Activated T-helper 1 cell treated with anti-CD3 and anti-CD28 coated beads, Interleukin-12 subunit alpha, Interleukin-12 subunit beta, Interleukin-2, Interleukin-4 antibody, amounts not matched to agents 30 ng/mL and 10 ng/mL and 1 ng/mL, durations not matched to agents 14 hours and 24 hours and 36 hours (primary cell): ENCODE measurements around the gene GPR142. TPM values are rescaled to one million over a fixed set of nuclear protein-coding genes. Genes with fewer than 3 reads are reported as not detected.
A peak's percentile ranks its signal among the peaks of the same experiment; 100 is the strongest.

ENCODE experiments used
- DNase-seq: peaks from one replicate; pipeline ENCODE4 v3.0.0; 2021; ENCODE audit warnings: low spot score
- H3K27ac Mint-ChIP-seq: one replicate; pipeline ENCODE4 v1.8.0; 2021; ENCODE audit warnings: mild to moderate bottlenecking, mixed read lengths
- H3K27me3 Mint-ChIP-seq: one replicate; pipeline ENCODE4 v1.8.0; 2022; ENCODE audit warnings: mild to moderate bottlenecking, moderate library complexity, mixed read lengths; ENCODE audit not compliant: insufficient read depth
- H3K36me3 Mint-ChIP-seq: one replicate; pipeline ENCODE4 v1.8.0; 2021; ENCODE audit warnings: low read depth, mixed read lengths
- H3K4me1 Mint-ChIP-seq: one replicate; pipeline ENCODE4 v1.8.0; 2021; ENCODE audit warnings: low read depth, mixed read lengths
- H3K4me3 Mint-ChIP-seq: one replicate; pipeline ENCODE4 v1.8.0; 2021; ENCODE audit warnings: mild to moderate bottlenecking, moderate library complexity, mixed read lengths
- H3K9me3 Mint-ChIP-seq: one replicate; pipeline ENCODE4 v1.8.0; 2021; ENCODE audit warnings: mixed read lengths
- intact Hi-C: fragments of 100-400 bp; cut with micrococcal nuclease; formaldehyde crosslinking; loops from one replicate; pipeline ENCODE4 v1.15.1; 2024
- total RNA-seq: library from RNA; stranded (reverse); gene quantifications from 2 replicates; pipeline ENCODE4 v1.2.3, GENCODE V29; 2022

GPR142 gene, protein sequence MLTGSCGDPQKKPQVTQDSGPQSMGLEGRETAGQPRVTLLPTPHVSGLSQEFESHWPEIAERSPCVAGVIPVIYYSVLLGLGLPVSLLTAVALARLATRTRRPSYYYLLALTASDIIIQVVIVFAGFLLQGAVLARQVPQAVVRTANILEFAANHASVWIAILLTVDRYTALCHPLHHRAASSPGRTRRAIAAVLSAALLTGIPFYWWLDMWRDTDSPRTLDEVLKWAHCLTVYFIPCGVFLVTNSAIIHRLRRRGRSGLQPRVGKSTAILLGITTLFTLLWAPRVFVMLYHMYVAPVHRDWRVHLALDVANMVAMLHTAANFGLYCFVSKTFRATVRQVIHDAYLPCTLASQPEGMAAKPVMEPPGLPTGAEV
- not detected in 2 replicates for total RNA-seq

DNA sequence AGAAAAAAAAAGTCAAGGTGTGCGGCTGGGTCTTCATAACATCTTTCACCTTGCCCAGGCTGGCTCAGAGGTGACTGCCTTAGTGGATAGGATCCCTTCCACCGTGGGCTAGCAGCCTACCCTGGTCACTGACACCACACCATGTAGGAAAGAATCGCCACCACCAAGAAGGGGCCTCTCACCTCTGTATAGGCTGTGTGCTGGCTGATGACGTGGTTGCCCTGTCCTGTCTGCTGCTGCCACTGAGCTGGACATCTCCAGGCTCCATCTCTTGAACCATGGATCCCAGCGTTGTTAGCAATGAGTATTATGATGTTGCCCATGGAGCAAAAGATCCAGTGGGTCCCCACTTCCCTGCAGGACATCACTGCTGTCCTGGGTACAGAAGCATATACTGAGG is at the start of gene GPR142:
TSS of gene GPR142 (plus strand) at position 301 of the 400 bp plus-strand sequence. CDS start 2,035 bp downstream, outside the sequence.
- H3K4me1 Mint-ChIP-seq: peaks cover 18% of the 10 kb centered on the region
- peaks cover 15% of the 10 kb centered on the region for H3K27me3 Mint-ChIP-seq
- intact Hi-C loops: loop anchor here (5.0 kb wide), 2 partner anchors 65 to 235 kb away; no protein-coding TSS in a partner anchor
- no peak within 1 kb of the TSS for H3K4me3 Mint-ChIP-seq
- H3K36me3 Mint-ChIP-seq: no peaks in the 10 kb centered on the region
- no peak within 1 kb of the TSS for H3K27ac Mint-ChIP-seq
- DNase-seq: no peak
- no peaks in the 10 kb centered on the region for H3K9me3 Mint-ChIP-seq

DNA sequence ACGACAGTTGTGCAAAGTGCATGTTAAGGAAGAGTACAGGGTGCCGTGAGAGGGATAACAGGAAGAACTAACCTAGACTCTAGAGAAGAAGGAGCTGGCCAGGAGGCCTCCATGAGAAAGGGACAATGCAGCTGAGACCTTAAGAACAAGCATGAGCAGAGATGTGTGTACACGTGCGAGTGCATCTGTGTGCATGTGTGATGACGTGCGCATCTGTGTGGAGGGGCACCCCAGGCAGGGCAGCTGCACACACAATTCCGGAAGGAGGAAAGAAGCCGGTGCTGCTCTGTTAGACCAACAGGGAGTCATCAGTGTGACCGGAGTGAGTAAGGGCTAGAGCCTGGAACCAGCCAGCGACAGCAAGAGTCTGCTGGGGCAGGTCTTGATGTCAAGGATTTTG is 48.9 kb upstream of the GPR142 start:
- intact Hi-C loops: no loop called here
- Mint-ChIP-seq H3K27ac (no peak overlapping the region), H3K9me3 (no peaks in the 10 kb centered on the region), H3K36me3 (no peaks in the 10 kb centered on the region), H3K4me3 (no peak overlapping the region), H3K4me1 (no peaks in the 10 kb centered on the region), H3K27me3 (peaks cover 15% of the 10 kb centered on the region)
- no peak for DNase-seq

DNA sequence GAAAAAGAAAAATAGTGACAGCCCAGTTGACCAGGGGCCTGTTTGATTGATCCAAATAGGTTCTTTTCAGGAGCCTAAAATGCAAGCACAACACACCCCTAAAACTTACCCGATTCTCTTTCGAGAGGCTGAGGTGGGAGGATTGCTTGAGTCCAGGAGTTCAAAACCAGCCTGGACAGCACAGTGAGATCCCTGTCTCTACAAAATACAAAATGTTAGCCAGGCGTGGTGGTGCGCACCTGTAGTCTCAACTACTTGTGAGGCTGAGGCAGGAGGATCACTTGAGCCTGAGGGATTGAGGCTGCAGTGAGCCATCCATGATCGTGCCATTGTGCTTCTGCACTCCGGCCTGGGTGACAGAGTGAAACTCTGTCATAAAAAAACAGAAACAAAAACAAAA is 42.8 kb upstream of the GPR142 start:
- Mint-ChIP-seq H3K9me3 (no peaks in the 10 kb centered on the region), H3K36me3 (no peaks in the 10 kb centered on the region), H3K4me1 (peaks cover 17% of the 10 kb centered on the region), H3K4me3 (no peak overlapping the region), H3K27me3 (peaks cover 41% of the 10 kb centered on the region), H3K27ac (no peak overlapping the region)
- DNase-seq: no peak
- intact Hi-C loops: no loop called here

DNA sequence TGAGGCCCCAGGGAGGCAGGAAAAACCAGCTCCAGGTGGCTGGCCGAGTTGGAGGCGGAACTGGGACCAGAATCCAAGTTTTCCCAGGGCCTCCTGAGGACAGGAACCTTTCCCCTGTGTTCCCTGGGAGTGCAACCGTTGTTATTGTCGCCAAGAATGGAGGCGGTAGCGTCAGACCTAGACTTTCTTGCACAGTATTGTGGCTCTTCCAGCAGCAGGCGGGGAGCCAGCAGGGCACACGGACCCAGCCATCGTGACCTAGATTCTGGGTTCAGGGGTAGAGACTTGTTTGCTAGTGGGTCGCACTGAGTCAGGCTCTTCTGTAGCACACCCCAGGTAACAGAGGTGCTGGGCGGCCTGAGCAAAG is 41.9 kb upstream of the GPR142 start:
- peaks cover 39% of the 10 kb centered on the region for H3K27me3 Mint-ChIP-seq
- H3K27ac Mint-ChIP-seq: no peak overlapping the region
- no peaks in the 10 kb centered on the region for H3K9me3 Mint-ChIP-seq
- DNase-seq: no peak
- H3K4me1 Mint-ChIP-seq: peaks cover 22% of the 10 kb centered on the region
- intact Hi-C loops: no loop called here
- H3K36me3 Mint-ChIP-seq: no peaks in the 10 kb centered on the region
- peak overlapping the region; percentile 58 for H3K4me3 Mint-ChIP-seq

DNA sequence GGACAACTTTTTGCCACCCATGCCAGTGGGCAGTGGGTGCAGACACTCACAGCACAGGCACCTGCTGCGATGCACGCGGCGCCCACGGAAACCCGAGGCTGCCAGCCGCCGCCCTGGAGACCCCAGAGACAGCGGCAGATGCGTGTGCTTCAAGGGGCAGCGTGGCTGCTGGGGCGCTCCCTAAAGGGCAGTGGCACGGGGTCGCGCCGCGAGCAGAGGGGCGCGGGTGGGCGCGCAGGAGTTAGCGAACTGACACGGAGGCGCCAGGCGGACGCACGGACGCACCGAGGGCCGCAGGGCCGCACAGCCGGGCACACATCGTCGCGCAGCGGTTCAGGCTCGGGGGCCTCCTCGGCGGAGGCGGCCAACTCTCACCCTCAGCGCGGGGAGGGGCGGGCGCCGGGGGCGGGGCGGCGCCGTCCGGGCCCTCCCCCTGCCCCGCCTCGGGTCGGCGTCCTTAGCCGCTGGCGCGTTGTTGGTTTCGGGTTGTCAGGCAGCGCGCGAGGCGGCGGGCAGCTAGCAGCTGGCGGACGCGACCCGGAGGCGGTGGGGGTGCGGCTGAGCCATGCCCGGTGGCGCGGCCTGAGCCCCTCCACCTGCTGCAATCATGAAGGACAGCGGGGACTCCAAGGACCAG is 41.4 kb upstream of the GPR142 start, which contains the start of gene KIF19:
TSS of gene KIF19 (plus strand) at position 484 of the 637 bp plus-strand sequence. CDS start at position 608, 124 bp downstream.
- Mint-ChIP-seq H3K4me3 (peak within 1 kb of the TSS; percentile 58), H3K36me3 (no peaks in the 10 kb centered on the region), H3K9me3 (no peaks in the 10 kb centered on the region), H3K27me3 (peaks cover 35% of the 10 kb centered on the region), H3K27ac (no peak within 1 kb of the TSS), H3K4me1 (peaks cover 22% of the 10 kb centered on the region)
- intact Hi-C loops: no loop called here
- DNase-seq: peak; percentile 55

DNA sequence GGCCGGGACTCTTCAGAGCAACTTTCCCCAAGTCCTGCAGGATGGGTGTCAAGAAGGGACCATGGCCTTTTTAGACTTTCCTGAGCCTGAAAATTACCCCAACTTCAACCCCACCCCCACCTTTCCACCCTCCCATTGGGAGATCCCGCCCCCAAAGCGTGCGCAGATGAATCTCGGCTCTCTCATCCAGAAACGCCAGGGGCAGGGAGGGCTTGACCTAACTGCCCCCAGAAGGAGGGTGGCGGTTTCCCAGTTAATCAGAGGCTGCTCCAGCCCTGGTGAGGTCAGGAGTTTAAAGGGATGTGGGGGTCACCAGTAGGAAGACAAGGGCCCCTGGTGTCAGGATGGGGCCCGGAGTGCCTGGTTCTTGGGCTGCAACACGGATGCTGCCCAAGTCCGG is 40.8 kb upstream of the GPR142 start:
- peak overlapping the region; percentile 39 for H3K4me3 Mint-ChIP-seq
- peaks cover 22% of the 10 kb centered on the region for H3K4me1 Mint-ChIP-seq
- no peaks in the 10 kb centered on the region for H3K9me3 Mint-ChIP-seq
- H3K27ac Mint-ChIP-seq: no peak overlapping the region
- DNase-seq: no peak
- intact Hi-C loops: no loop called here
- H3K36me3 Mint-ChIP-seq: no peaks in the 10 kb centered on the region
- H3K27me3 Mint-ChIP-seq: peaks cover 34% of the 10 kb centered on the region

DNA sequence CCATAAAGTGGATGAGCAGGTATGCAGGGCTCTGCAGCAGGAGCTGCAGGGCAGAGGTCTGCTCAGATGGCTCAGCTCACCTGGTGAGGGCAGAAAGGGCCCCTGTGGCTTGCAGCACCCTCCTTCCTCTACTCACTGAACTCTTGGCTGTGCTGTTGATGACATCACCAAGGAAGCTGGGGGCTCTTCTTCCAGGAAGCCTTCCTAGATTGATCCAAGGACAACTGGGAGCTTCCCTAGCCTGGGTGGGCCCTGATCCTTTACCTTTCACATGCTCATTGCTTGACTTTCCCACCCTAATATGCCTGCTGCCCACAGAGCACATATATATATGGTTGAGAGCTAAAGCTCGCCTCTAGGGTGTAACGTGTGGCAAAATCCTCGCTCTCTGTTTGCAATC is 38.8 kb upstream of the GPR142 start:
- Mint-ChIP-seq H3K9me3 (no peaks in the 10 kb centered on the region), H3K4me1 (peaks cover 22% of the 10 kb centered on the region), H3K27ac (no peak overlapping the region), H3K36me3 (no peaks in the 10 kb centered on the region), H3K27me3 (peaks cover 28% of the 10 kb centered on the region), H3K4me3 (no peak overlapping the region)
- no peak for DNase-seq
- intact Hi-C loops: no loop called here

DNA sequence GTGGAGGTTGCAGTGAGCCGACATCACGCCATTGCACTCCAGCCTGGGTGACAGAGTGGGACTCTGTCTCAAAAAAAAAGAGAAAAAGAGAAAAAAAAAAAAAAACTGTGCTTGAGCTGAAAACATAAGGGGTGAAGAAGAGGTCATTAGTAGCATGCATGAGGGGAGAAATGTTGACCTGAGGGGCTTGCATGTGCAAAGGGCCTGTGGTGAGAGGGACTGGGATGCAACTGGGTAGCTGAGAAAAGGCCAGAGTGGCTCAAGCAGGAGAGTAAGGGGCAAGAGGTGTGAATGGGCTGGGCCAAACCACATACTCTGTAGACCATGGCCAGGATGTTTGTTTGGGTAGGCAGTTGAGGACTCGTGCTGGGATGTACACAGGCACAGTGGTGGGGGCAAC is 37.9 kb upstream of the GPR142 start:
- intact Hi-C loops: no loop called here
- no peak for DNase-seq
- Mint-ChIP-seq H3K36me3 (no peaks in the 10 kb centered on the region), H3K27ac (no peak overlapping the region), H3K27me3 (peaks cover 22% of the 10 kb centered on the region), H3K4me3 (no peak overlapping the region), H3K4me1 (peaks cover 23% of the 10 kb centered on the region), H3K9me3 (no peaks in the 10 kb centered on the region)

DNA sequence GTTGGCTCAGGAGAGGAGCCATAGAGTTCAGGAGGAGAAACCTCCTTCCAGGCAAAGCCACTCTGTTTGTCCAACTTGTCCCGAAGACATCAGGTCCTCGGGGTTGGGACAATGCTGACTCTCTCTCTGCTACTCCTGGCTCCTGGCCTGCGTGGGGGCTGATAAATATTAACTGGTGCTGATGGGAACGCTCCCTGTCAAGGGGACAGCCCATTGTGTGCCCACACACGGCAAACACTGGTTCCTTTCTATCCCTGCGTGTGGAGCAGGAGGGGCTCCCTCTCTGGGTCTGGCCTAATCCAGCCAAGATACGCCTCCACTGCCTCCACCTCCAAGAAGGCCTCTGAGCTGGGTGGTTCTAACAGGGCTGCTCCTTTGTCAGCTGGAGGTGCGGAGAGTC is 36.9 kb upstream of the GPR142 start:
- Mint-ChIP-seq H3K9me3 (no peaks in the 10 kb centered on the region), H3K27me3 (peaks cover 11% of the 10 kb centered on the region), H3K4me3 (no peak overlapping the region), H3K4me1 (peaks cover 29% of the 10 kb centered on the region), H3K36me3 (no peaks in the 10 kb centered on the region), H3K27ac (no peak overlapping the region)
- no peak for DNase-seq
- intact Hi-C loops: no loop called here

DNA sequence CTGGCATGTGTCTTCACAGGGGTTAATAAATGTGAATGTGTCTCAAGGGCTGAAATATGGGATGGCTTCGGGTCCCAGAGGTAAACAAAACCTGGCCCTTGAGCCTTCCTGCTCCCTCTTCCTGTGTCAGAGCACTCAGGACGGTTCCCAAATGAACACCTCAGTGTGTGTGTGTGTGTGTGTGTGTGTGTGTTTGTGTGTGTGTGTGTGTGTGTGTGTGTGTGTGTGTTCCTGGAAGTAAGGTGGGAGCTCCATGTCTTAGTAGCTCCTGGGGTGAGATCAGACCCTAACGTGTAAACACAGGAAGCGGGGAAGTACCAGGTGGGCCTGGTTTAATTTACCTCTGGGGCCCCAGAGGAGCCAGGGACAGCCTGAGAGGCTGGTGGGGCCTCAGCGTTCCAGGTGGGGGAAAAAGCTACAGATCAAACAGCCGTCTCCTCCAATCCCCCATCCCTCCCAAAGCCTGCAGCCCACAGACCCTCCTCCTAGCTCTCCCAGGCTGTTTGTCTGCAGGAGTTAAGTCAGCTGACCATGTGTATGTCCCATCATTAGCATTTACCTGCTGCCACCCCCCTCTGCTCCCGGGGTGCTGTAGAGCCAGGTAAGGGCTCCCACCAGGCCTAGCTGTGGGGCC is 35.2 kb upstream of the GPR142 start:
- Mint-ChIP-seq H3K9me3 (no peaks in the 10 kb centered on the region), H3K27me3 (peaks cover 7% of the 10 kb centered on the region)
- intact Hi-C loops: no loop called here

DNA sequence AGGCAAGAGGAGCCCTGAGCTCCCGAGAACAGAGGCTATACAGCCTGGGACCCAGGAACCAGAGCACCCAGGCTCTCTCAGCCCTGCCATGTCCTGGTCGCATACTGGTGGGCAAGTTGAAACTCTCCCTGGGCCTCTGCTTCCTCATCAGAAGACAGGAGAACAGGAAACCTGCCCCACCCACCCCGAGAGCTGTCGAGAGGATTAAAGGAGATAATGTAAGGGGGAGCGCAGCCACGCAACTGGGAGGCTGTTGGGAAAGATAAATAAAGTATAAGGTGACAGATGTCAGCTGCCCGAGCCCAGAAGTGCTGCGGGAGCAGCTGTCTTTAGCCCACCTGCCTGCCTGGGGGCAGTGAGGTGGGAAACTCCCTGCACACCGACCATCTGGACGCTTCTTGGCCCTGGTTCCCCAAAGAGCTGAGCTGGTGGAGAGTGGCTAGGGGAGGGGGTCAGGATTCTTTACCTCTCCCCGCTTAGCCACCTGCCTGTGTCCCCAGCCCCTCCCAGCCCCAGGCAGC is 34.5 kb upstream of the GPR142 start:
- intact Hi-C loops: no loop called here
- Mint-ChIP-seq H3K27me3 (peaks cover 7% of the 10 kb centered on the region), H3K4me1 (peaks cover 23% of the 10 kb centered on the region), H3K4me3 (no peak overlapping the region), H3K27ac (no peak overlapping the region), H3K36me3 (no peaks in the 10 kb centered on the region), H3K9me3 (no peaks in the 10 kb centered on the region)
- no peak for DNase-seq

More for the DNA sequence above, 35.2 kb upstream of the GPR142 start:
- DNase-seq: no peak
- peaks cover 23% of the 10 kb centered on the region for H3K4me1 Mint-ChIP-seq
- no peak overlapping the region for H3K4me3 Mint-ChIP-seq
- no peaks in the 10 kb centered on the region for H3K36me3 Mint-ChIP-seq
- no peak overlapping the region for H3K27ac Mint-ChIP-seq

DNA sequence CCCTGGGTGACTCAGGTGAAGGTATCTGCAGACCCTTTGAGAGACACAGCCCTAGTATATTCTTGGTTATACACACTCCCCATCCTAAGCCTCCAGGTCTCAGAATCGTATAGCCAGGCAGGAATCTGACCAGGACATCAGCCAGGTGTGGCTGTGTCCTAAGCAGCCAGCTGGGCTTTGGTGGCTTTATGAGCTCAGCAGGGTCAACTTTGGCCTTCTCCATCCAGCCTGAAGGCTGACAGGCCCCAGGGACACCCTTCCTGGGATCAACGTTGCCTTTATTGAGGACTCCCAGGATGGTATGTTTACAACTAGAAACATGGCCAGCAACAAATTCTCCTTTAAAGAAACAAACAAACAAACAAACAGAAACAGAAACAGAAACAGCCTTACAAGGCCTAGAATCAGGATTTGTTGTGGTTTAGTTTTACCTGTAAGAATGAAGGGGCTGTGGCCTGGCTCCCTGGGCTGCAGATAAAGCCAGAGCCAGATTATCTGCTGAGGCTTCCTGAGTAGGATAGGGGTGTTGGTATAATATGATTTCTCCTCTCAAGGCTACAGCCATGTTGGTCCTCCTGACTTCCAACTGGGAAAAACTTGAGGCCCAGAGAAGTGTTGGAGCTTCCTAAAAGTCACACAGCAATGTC is 32.8 kb upstream of the GPR142 start:
- Mint-ChIP-seq H3K27me3 (peaks cover 4% of the 10 kb centered on the region), H3K9me3 (no peaks in the 10 kb centered on the region), H3K36me3 (no peaks in the 10 kb centered on the region), H3K4me3 (no peak overlapping the region), H3K4me1 (peaks cover 12% of the 10 kb centered on the region), H3K27ac (no peak overlapping the region)
- intact Hi-C loops: no loop called here
- DNase-seq: no peak
